Lung (tissue), 12 donors: Measurements from ENCODE around the gene ZBED4. TPM values are rescaled to one million over a fixed set of nuclear protein-coding genes. Genes with fewer than 3 reads are reported as not detected.

Experiments
- ATAC-seq: fragments of 200-7000 bp; cut with Tn5 transposase; one replicate; pipeline ENCODE4 v1.9.1; 2020; ENCODE audit warnings: moderate number of reproducible peaks; ENCODE audit not compliant: insufficient read depth, low FRiP score
- DNase-seq, 3 donors: peaks; one replicate each; pipeline ENCODE4 v3.0.0-alpha.2; 2013 to 2017
- H3K27ac ChIP-seq, 2 donors: one replicate each; pipeline ENCODE4 v1.5.1; 2013; ENCODE audit warnings: mild to moderate bottlenecking in 2 of 2, moderate library complexity in 2 of 2, control low read depth in 1 of 2, inconsistent platforms in 1 of 2, low read depth in 1 of 2, low read length in 1 of 2
- H3K27me3 ChIP-seq, 3 donors: one replicate each; pipeline ENCODE4 v1.5.1; 2013; ENCODE audit warnings: low read length in 2 of 3; ENCODE audit not compliant: control insufficient read depth in 3 of 3, insufficient read depth in 3 of 3
- H3K36me3 ChIP-seq, 4 donors: one replicate each; pipeline ENCODE4 v1.5.1; 2013; ENCODE audit warnings: low read length in 4 of 4, mild to moderate bottlenecking in 1 of 4, moderate library complexity in 1 of 4; ENCODE audit not compliant: control insufficient read depth in 4 of 4, insufficient read depth in 4 of 4
- H3K4me1 ChIP-seq, 5 donors: one replicate each; pipeline ENCODE4 v1.5.1; 2013; ENCODE audit warnings: low read length in 5 of 5, mild to moderate bottlenecking in 2 of 5, moderate library complexity in 1 of 5; ENCODE audit not compliant: control insufficient read depth in 5 of 5, insufficient read depth in 5 of 5
- H3K4me3 ChIP-seq: one replicate; pipeline ENCODE4 v1.5.1; 2013; ENCODE audit warnings: mild to moderate bottlenecking, control low read depth, moderate library complexity
- H3K9ac ChIP-seq, 2 donors: one replicate each; pipeline ENCODE4 v1.5.1; 2013; ENCODE audit warnings: low read length in 2 of 2, control low read depth in 1 of 2; ENCODE audit not compliant: insufficient read depth in 1 of 2
- H3K9me3 ChIP-seq, 4 donors: one replicate each; pipeline ENCODE4 v1.5.1; 2013; ENCODE audit warnings: low read length in 3 of 4, mild to moderate bottlenecking in 1 of 4, moderate library complexity in 1 of 4; ENCODE audit not compliant: control insufficient read depth in 4 of 4, insufficient read depth in 3 of 4
- CTCF ChIP-seq: IDR thresholded peaks from 2 replicates; pipeline ENCODE4 v1.5.1; 2012; ENCODE audit warnings: mild to moderate bottlenecking; ENCODE audit errors: control extremely low read depth, extremely low read depth
- WGBS, 2 donors: extraction: QIAGEN DNeasy Blood & Tissue Kit; methylation state at CpG; one replicate each; pipeline ENCODE4 v1.1.7; 2013; 5-methylcytosine and 5-hydroxymethylcytosine counted together
- polyA plus RNA-seq, 2 donors: library from polyadenylated mRNA; stranded (reverse); fragments of 200-250 nt; gene quantifications; one replicate each; pipeline ENCODE4 v1.2.1, GENCODE V29; 2013
- total RNA-seq, 2 donors: library from RNA; depleted of rRNA in 1 of 2; stranded (reverse); fragments of >200 nt in 1 of 2; gene quantifications; one replicate each; pipeline ENCODE4 v1.2.1, GENCODE V29; 2014 to 2021
- donor health status: control.
- donor health status: control.
- donor health status: Bipolar disorder and iron deficiency.
- donor health status: healthy.
- donor health status: DM: yes; HTN: yes; CAD: no.

The ZBED4 gene
- total and polyA plus RNA-seq, 4 donors = 3.9 to 13.2 (median 9.1) TPM

GRCh38 chr22:49923445-49923844 lies 69.8 kb downstream of the ZBED4 start:
- Histone ChIP-seq H3K27me3 (no peaks in the 10 kb centered on the region), H3K9ac (no peak overlapping the region), H3K4me3 (no peak overlapping the region), H3K27ac (no peak overlapping the region), H3K36me3 (peaks cover 0 to 28% (median 13%) of the 10 kb centered on the region in 4 donors), H3K4me1 (peaks cover 0 to 9% (median 5%) of the 10 kb centered on the region in 5 donors), H3K9me3 (no peaks in the 10 kb centered on the region)
- 67 to 78% methylated on average over 16 of the region's 16 CpGs for WGBS, 2 donors
- ATAC-seq (no peak), DNase-seq (no peak)
- no peak for TF ChIP-seq CTCF

- ATAC-seq = no peak
- no peak overlapping the region for H3K9ac ChIP-seq
- peaks cover 0 to 4% (median 0%) of the 10 kb centered on the region in 5 donors for H3K4me1 ChIP-seq
- 95 to 96% methylated on average over 31 of the region's 31 CpGs for WGBS, 2 donors
- H3K36me3 ChIP-seq = peaks cover 0 to 28% (median 13%) of the 10 kb centered on the region in 4 donors
- DNase-seq = no peak
- no peaks in the 10 kb centered on the region for H3K9me3 ChIP-seq
- no peak overlapping the region for H3K4me3 ChIP-seq
- TF ChIP-seq CTCF = no peak
- no peak overlapping the region for H3K27ac ChIP-seq
- H3K27me3 ChIP-seq = no peaks in the 10 kb centered on the region
These were observed 70.6 kb downstream of the ZBED4 start for GRCh38 chr22:49924113-49924833.

- no peak for DNase-seq
These were observed 72.0 kb downstream of the ZBED4 start for GRCh38 chr22:49925525-49926128.

More at GRCh38 chr22:49925525-49926128, 72.0 kb downstream of the ZBED4 start:
- Histone ChIP-seq H3K36me3 (peaks cover 0 to 25% (median 5%) of the 10 kb centered on the region in 4 donors), H3K9me3 (no peaks in the 10 kb centered on the region), H3K27ac (no peak overlapping the region), H3K9ac (no peak overlapping the region), H3K27me3 (no peaks in the 10 kb centered on the region), H3K4me1 (peaks cover 0 to 5% (median 0%) of the 10 kb centered on the region in 5 donors), H3K4me3 (no peak overlapping the region)
- TF ChIP-seq CTCF = no peak
- ATAC-seq = no peak
- 31 to 72% methylated on average over 24 of the region's 24 CpGs for WGBS, 2 donors
